Measurements from ENCODE around the gene RGS10.
"Not testable (repeated sequence)": the region's sequence is repeated elsewhere in the genome, so short reads cannot be mapped to it uniquely, and the experiment has no call there.

- TF ChIP-seq POLR2A (IDR thresholded peaks at IDR 0.05; ENCODE audit: low read length); GATA1 (IDR thresholded peaks at IDR 0.05; ENCODE audit: low read depth, low read length): not testable (repeated sequence)
Observed at GRCh38 chr10:119528663-119529237, 13.8 kb downstream of the RGS10 start.
